ENCODE measurements around the gene GALNT1. TPM values are rescaled to one million over a fixed set of nuclear protein-coding genes. Genes with fewer than 3 reads are reported as not detected.

GALNT1 gene
- total and polyA plus RNA-seq, 3 donors from 2014 or later, result 27.3 to 67.0 (median 55.7) TPM

GRCh38 chr18:35714539-35714938, 133.0 kb downstream of the GALNT1 start:
- H3K9me3 ChIP-seq, result no peaks in the 10 kb centered on the region
- 85 to 96% methylated on average over 2 of the region's 2 CpGs for WGBS, 2 donors
- DNase-seq, result no peak
- H3K27me3 ChIP-seq, result no peaks in the 10 kb centered on the region
- no peaks in the 10 kb centered on the region for H3K36me3 ChIP-seq (ENCODE audit: low read depth, missing control alignments)
- intact Hi-C loops (cut with DNase I; ENCODE audit: low total_unique reads), result no loop called here
- no peak overlapping the region for H3K4me3 ChIP-seq
- TF ChIP-seq POLR2A (IDR thresholded peaks at IDR 0.05) (no peak), CTCF (IDR thresholded peaks at IDR 0.05) (no peak)
- H3K27ac ChIP-seq, result no peak overlapping the region
- no peaks in the 10 kb centered on the region for H3K4me1 ChIP-seq

GRCh38 chr18:35715139-35715538, 133.6 kb downstream of the GALNT1 start:
- 92 to 97% methylated on average over 2 of the region's 2 CpGs for WGBS, 2 donors

GRCh38 chr18:35716169-35716831, 134.8 kb downstream of the GALNT1 start:
- Histone ChIP-seq H3K27ac (no peak overlapping the region), H3K27me3 (no peaks in the 10 kb centered on the region), H3K36me3 (ENCODE audit: low read depth, missing control alignments) (no peaks in the 10 kb centered on the region), H3K4me3 (no peak overlapping the region), H3K4me1 (no peaks in the 10 kb centered on the region), H3K9me3 (no peaks in the 10 kb centered on the region)
- no peak for DNase-seq
- WGBS, 2 donors, result 82 to 88% methylated on average over 4 of the region's 4 CpGs
- intact Hi-C loops (cut with DNase I; ENCODE audit: low total_unique reads), result no loop called here
- TF ChIP-seq POLR2A (IDR thresholded peaks at IDR 0.05), result no peak
- no peak for TF ChIP-seq CTCF (IDR thresholded peaks at IDR 0.05)

More at GRCh38 chr18:35715139-35715538, 133.6 kb downstream of the GALNT1 start:
- no peak for DNase-seq
- Histone ChIP-seq H3K4me1 (no peaks in the 10 kb centered on the region), H3K27ac (no peak overlapping the region), H3K36me3 (ENCODE audit: low read depth, missing control alignments) (no peaks in the 10 kb centered on the region), H3K4me3 (no peak overlapping the region), H3K9me3 (no peaks in the 10 kb centered on the region), H3K27me3 (no peaks in the 10 kb centered on the region)
- TF ChIP-seq CTCF (IDR thresholded peaks at IDR 0.05) (no peak), POLR2A (IDR thresholded peaks at IDR 0.05) (no peak)
- intact Hi-C loops (cut with DNase I; ENCODE audit: low total_unique reads), result no loop called here

- no peaks in the 10 kb centered on the region for H3K27me3 ChIP-seq
- intact Hi-C loops (cut with DNase I; ENCODE audit: low total_unique reads), result no loop called here
- no peak for TF ChIP-seq CTCF (IDR thresholded peaks at IDR 0.05)
- TF ChIP-seq POLR2A (IDR thresholded peaks at IDR 0.05), result no peak
- no peaks in the 10 kb centered on the region for H3K36me3 ChIP-seq (ENCODE audit: low read depth, missing control alignments)
- H3K27ac ChIP-seq, result no peak overlapping the region
- no peak overlapping the region for H3K4me3 ChIP-seq
- DNase-seq, result no peak
- WGBS, 2 donors, result 91 to 92% methylated on average over 5 of the region's 5 CpGs
- H3K9me3 ChIP-seq, result no peaks in the 10 kb centered on the region
- no peaks in the 10 kb centered on the region for H3K4me1 ChIP-seq
Observed at GRCh38 chr18:35717182-35717581, 135.6 kb downstream of the GALNT1 start.

Data from testis (tissue), 3 donors.